ENCODE data around the gene RNF144B. TPM values are rescaled to one million over a fixed set of nuclear protein-coding genes. Genes with fewer than 3 reads are reported as not detected.
"Not testable (repeated sequence)": the region's sequence is repeated elsewhere in the genome, so short reads cannot be mapped to it uniquely, and the experiment has no call there.

Gene RNF144B
- total RNA-seq, 4 donors from 2014 or later = 30.6 to 57.4 (median 44.9) TPM

GRCh38 chr6:18362058-18362561 lies 25.0 kb upstream of the RNF144B start:
- WGBS, 2 donors = 22 to 30% methylated on average over 2 of the region's 2 CpGs
- no peak overlapping the region for H3K4me3 ChIP-seq (ENCODE audit: low read depth, poor library complexity, severe bottlenecking)
- no peak for DNase-seq (ENCODE audit: low spot score in 2 of 2)
- intact Hi-C loops (cut with DNase I; ENCODE audit: low total_unique reads) = no loop called here
- TF ChIP-seq POLR2A (IDR thresholded peaks at IDR 0.05) (no peak), CTCF (IDR thresholded peaks at IDR 0.05) (no peak)

GRCh38 chr6:18363746-18364145 lies 23.4 kb upstream of the RNF144B start:
- intact Hi-C loops (cut with DNase I; ENCODE audit: low total_unique reads) = no loop called here
- no peak overlapping the region for H3K4me3 ChIP-seq (ENCODE audit: low read depth, poor library complexity, severe bottlenecking)
- 79 to 85% methylated on average over 5 of the region's 5 CpGs for whole genome bisulfite sequencing, 2 donors
- no peak for TF ChIP-seq POLR2A (IDR thresholded peaks at IDR 0.05)
- no peak for TF ChIP-seq CTCF (IDR thresholded peaks at IDR 0.05)
- DNase-seq (ENCODE audit: low spot score in 2 of 2) = no peak

- 88 to 90% methylated on average over 2 of the region's 2 CpGs for WGBS, 2 donors
- H3K4me3 ChIP-seq (ENCODE audit: low read depth, poor library complexity, severe bottlenecking); intact Hi-C loops (cut with DNase I; ENCODE audit: low total_unique reads); DNase-seq (ENCODE audit: low spot score in 2 of 2): not testable (repeated sequence)
Observed at GRCh38 chr6:18364561-18364960, 22.6 kb upstream of the RNF144B start.

- no peak for DNase-seq (ENCODE audit: low spot score in 2 of 2)
- intact Hi-C loops (cut with DNase I; ENCODE audit: low total_unique reads) = no loop called here
- WGBS, 2 donors = 92 to 93% methylated on average over 9 to 11 of the region's 11 CpGs
- no peak overlapping the region for H3K4me3 ChIP-seq (ENCODE audit: low read depth, poor library complexity, severe bottlenecking)
- no peak for TF ChIP-seq CTCF (IDR thresholded peaks at IDR 0.05)
- TF ChIP-seq POLR2A (IDR thresholded peaks at IDR 0.05) = no peak
Observed at GRCh38 chr6:18367371-18367770, 19.8 kb upstream of the RNF144B start.

- TF ChIP-seq CTCF (IDR thresholded peaks at IDR 0.05) (no peak), POLR2A (IDR thresholded peaks at IDR 0.05) (no peak)
- intact Hi-C loops (cut with DNase I; ENCODE audit: low total_unique reads) = no loop called here
- WGBS, 2 donors = 82 to 94% methylated on average over 22 to 25 of the region's 25 CpGs
Observed at GRCh38 chr6:18368277-18369105, 18.7 kb upstream of the RNF144B start.

GRCh38 chr6:18371010-18371409 lies 16.1 kb upstream of the RNF144B start:
- intact Hi-C loops (cut with DNase I; ENCODE audit: low total_unique reads) = no loop called here
- H3K4me3 ChIP-seq (ENCODE audit: low read depth, poor library complexity, severe bottlenecking) = no peak overlapping the region
- TF ChIP-seq CTCF (IDR thresholded peaks at IDR 0.05) (no peak), POLR2A (IDR thresholded peaks at IDR 0.05) (no peak)
- WGBS, 2 donors = 81 to 89% methylated on average over 5 of the region's 5 CpGs
- no peak for DNase-seq (ENCODE audit: low spot score in 2 of 2)

More at GRCh38 chr6:18368277-18369105, 18.7 kb upstream of the RNF144B start:
- DNase-seq (ENCODE audit: low spot score in 2 of 2) = no peak
- H3K4me3 ChIP-seq (ENCODE audit: low read depth, poor library complexity, severe bottlenecking) = no peak overlapping the region
